Prostate gland (tissue), 2 donors: ENCODE measurements around the gene ZBED3. TPM values are rescaled to one million over a fixed set of nuclear protein-coding genes. Genes with fewer than 3 reads are reported as not detected.
"Not testable (repeated sequence)": the region's sequence is repeated elsewhere in the genome, so short reads cannot be mapped to it uniquely, and the experiment has no call there.

Experiments used
- DNase-seq: peaks from one replicate; pipeline ENCODE4 v3.0.0-alpha.2; 2019; ENCODE audit warnings: low spot score
- H3K27ac ChIP-seq, 2 donors: fragments of 200-600 bp; sonication (generic); 2 replicates each; pipeline ENCODE4 v1.5.1; 2017 to 2019
- H3K27me3 ChIP-seq: fragments of 200-600 bp; sonication (generic); replicated peaks from 2 replicates; pipeline ENCODE4 v1.5.1; 2019; ENCODE audit not compliant: insufficient read depth
- H3K36me3 ChIP-seq, 2 donors: fragments of 200-600 bp; sonication (generic); 1 replicate in 1 of 2; 2 replicates in 1 of 2; pipeline versions ENCODE4 v1.5.1 to v1.8.1; 2017 to 2019
- H3K4me1 ChIP-seq: fragments of 200-600 bp; sonication (generic); replicated peaks from 2 replicates; pipeline ENCODE4 v1.5.1; 2019
- H3K4me3 ChIP-seq, 2 donors: fragments of 200-600 bp; sonication (generic); 2 replicates each; pipeline ENCODE4 v1.5.1; 2017 to 2019
- H3K9me3 ChIP-seq: fragments of 200-600 bp; sonication (generic); 2 replicates; pipeline ENCODE4 v1.5.1; 2017
- POLR2A ChIP-seq: fragments of 450-650 bp; IDR thresholded peaks from one replicate; pipeline ENCODE4 v1.6.1; 2016; ENCODE audit warnings: antibody characterized with exemption, mild to moderate bottlenecking
- POLR2AphosphoS5 ChIP-seq: sonication (generic); formaldehyde crosslinking; IDR thresholded peaks from one replicate; pipeline ENCODE4 v1.6.1; 2017; ENCODE audit warnings: antibody characterized with exemption
- WGBS: methylation state at CpG from one replicate; pipeline ENCODE4 v1.1.5; 2018; 5-methylcytosine and 5-hydroxymethylcytosine counted together
- intact Hi-C: fragments of 100-400 bp; cut with DNase I; formaldehyde crosslinking; loops from one replicate; pipeline ENCODE4 v1.14.2; 2022
- total RNA-seq, 2 donors: library from RNA; depleted of rRNA; stranded (reverse); fragments of >200 nt; gene quantifications; one replicate each; pipeline ENCODE4 v1.1.0, GENCODE V29; 2016
- TF ChIP-seq, protein P1 (sequence below), 4 experiments: fragments of 200-600 bp in 2 of 4; fragments of 450-650 bp in 2 of 4; sonication (generic) in 2 of 4; IDR thresholded peaks; 1 replicate in 3 of 4; 2 replicates in 1 of 4; pipeline ENCODE4 v1.5.1; 2016 to 2019; ENCODE audit warnings: antibody characterized with exemption in 4 of 4, mild to moderate bottlenecking in 2 of 4, moderate library complexity in 2 of 4

ZBED3 gene
- total RNA-seq, 2 donors from 2014 or later = 11.9 to 25.3 TPM

- Histone ChIP-seq H3K4me3 (no peak overlapping the region), H3K27ac (no peak overlapping the region), H3K36me3 (no peaks in the 10 kb centered on the region), H3K4me1 (no peaks in the 10 kb centered on the region), H3K9me3 (no peaks in the 10 kb centered on the region), H3K27me3 (no peaks in the 10 kb centered on the region)
- DNase-seq = no peak
- intact Hi-C loops = no loop called here
- 83% methylated on average over 5 of the region's 5 CpGs for WGBS
- TF ChIP-seq POLR2A = no peak
- TF ChIP-seq, protein P1, sequence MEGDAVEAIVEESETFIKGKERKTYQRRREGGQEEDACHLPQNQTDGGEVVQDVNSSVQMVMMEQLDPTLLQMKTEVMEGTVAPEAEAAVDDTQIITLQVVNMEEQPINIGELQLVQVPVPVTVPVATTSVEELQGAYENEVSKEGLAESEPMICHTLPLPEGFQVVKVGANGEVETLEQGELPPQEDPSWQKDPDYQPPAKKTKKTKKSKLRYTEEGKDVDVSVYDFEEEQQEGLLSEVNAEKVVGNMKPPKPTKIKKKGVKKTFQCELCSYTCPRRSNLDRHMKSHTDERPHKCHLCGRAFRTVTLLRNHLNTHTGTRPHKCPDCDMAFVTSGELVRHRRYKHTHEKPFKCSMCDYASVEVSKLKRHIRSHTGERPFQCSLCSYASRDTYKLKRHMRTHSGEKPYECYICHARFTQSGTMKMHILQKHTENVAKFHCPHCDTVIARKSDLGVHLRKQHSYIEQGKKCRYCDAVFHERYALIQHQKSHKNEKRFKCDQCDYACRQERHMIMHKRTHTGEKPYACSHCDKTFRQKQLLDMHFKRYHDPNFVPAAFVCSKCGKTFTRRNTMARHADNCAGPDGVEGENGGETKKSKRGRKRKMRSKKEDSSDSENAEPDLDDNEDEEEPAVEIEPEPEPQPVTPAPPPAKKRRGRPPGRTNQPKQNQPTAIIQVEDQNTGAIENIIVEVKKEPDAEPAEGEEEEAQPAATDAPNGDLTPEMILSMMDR (IDR thresholded peaks at IDR 0.05) = no peak
- no peak for TF ChIP-seq POLR2AphosphoS5
These were observed 41.5 kb upstream of the ZBED3 start for GRCh38 chr5:77128411-77129061.

GRCh38 chr5:77123057-77123456 is 36.0 kb upstream of the ZBED3 start:
- DNase-seq = no peak
- H3K36me3 ChIP-seq = no peaks in the 10 kb centered on the region
- H3K4me1 ChIP-seq = no peaks in the 10 kb centered on the region
- WGBS = 98% methylated on average over 6 of the region's 6 CpGs
- H3K27me3 ChIP-seq = no peaks in the 10 kb centered on the region
- TF ChIP-seq, protein P1 (IDR thresholded peaks at IDR 0.05) = no peak
- TF ChIP-seq POLR2A = no peak
- TF ChIP-seq POLR2AphosphoS5 = no peak
- no peak overlapping the region for H3K27ac ChIP-seq
- intact Hi-C loops = no loop called here
- no peak overlapping the region for H3K4me3 ChIP-seq
- no peaks in the 10 kb centered on the region for H3K9me3 ChIP-seq

DNA sequence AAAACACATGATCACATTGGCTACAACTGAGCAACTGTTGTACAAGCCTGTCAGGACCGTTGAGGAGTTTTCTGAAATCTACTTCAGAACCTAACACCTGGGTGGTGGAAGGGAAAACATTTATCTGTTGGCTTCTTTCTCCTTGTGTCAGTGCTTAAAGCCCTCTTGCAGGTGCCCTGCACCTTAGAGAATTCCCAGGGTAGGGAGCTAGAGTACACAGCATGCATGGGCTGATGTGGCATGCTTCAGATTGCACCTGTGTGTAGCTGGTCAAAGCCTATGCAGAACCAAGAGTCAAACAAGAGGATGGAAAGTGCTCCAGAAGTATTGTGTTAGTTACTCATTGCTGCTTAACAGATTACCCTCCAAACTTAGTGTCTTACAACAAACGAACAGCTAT is 33.6 kb upstream of the ZBED3 start:
- Histone ChIP-seq H3K36me3 (no peaks in the 10 kb centered on the region), H3K4me3 (no peak overlapping the region)
- DNase-seq = no peak

GRCh38 chr5:77120086-77120485 is 33.0 kb upstream of the ZBED3 start:
- intact Hi-C loops = no loop called here
- 95% methylated on average over 2 of the region's 2 CpGs for WGBS
- no peaks in the 10 kb centered on the region for H3K9me3 ChIP-seq
- no peak for DNase-seq
- no peaks in the 10 kb centered on the region for H3K27me3 ChIP-seq
- H3K4me3 ChIP-seq = no peak overlapping the region
- H3K27ac ChIP-seq = no peak overlapping the region
- no peaks in the 10 kb centered on the region for H3K4me1 ChIP-seq
- TF ChIP-seq, protein P1 (IDR thresholded peaks at IDR 0.05) = no peak
- TF ChIP-seq POLR2A = no peak
- TF ChIP-seq POLR2AphosphoS5 = no peak
- H3K36me3 ChIP-seq = no peaks in the 10 kb centered on the region

More for the DNA sequence above, 33.6 kb upstream of the ZBED3 start:
- intact Hi-C loops = no loop called here
- 93% methylated on average over 2 of the region's 2 CpGs for WGBS
- H3K4me1 ChIP-seq = no peaks in the 10 kb centered on the region
- no peaks in the 10 kb centered on the region for H3K9me3 ChIP-seq
- no peak overlapping the region for H3K27ac ChIP-seq
- no peak for TF ChIP-seq POLR2A
- TF ChIP-seq, protein P1 (IDR thresholded peaks at IDR 0.05) = no peak
- TF ChIP-seq POLR2AphosphoS5 = no peak
- no peaks in the 10 kb centered on the region for H3K27me3 ChIP-seq

- Histone ChIP-seq H3K4me1 (no peaks in the 10 kb centered on the region), H3K27ac (peak overlapping the region; percentile 9 to 37), H3K27me3 (no peaks in the 10 kb centered on the region), H3K4me3 (no peak overlapping the region), H3K36me3 (no peaks in the 10 kb centered on the region), H3K9me3 (no peaks in the 10 kb centered on the region)
- DNase-seq = no peak
- intact Hi-C loops = no loop called here
- WGBS = 47% methylated on average over 2 of the region's 2 CpGs
- TF ChIP-seq POLR2A = no peak
- TF ChIP-seq POLR2AphosphoS5 = no peak
- TF ChIP-seq, protein P1 (IDR thresholded peaks at IDR 0.05) = no peak
These were observed 30.1 kb upstream of the ZBED3 start for GRCh38 chr5:77117161-77117560.

GRCh38 chr5:77107035-77107434 is 19.9 kb upstream of the ZBED3 start:
- H3K9me3 ChIP-seq, H3K27ac ChIP-seq, H3K4me1 ChIP-seq, H3K36me3 ChIP-seq, H3K4me3 ChIP-seq, DNase-seq, H3K27me3 ChIP-seq, intact Hi-C loops: not testable (repeated sequence)
- 97% methylated on average over 4 of the region's 4 CpGs for WGBS
